ENCODE measurements around the gene PRKAR1B.

Gene PRKAR1B

DNA sequence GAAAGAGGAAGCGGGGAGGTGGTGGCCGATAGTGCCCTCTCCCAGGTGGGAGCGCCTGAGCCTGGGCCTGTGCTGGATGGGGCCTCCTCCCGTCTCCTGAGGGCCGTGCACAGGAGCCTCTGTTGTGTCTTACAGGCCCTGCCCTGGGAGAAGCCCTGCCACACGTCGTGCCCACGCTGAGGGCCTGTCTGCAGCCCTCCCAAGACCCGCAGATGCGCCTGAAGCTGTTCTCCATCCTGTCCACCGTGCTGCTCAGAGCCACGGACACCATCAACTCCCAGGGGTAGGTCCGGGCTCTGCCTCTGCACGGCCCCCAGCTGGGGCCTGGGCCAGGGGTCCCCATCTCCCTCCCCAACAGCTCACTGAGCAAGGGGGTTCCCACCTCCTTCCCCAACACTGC is 43.3 kb upstream of the PRKAR1B start:
- DNase-seq (ENCODE audit: low spot score) (no peak), ATAC-seq (ENCODE audit: low read depth) (no peak)
- Histone ChIP-seq H3K9me3 (ENCODE audit: severe bottlenecking) (no peaks in the 10 kb centered on the region), H3K4me1 (ENCODE audit: insufficient read depth, poor library complexity, severe bottlenecking) (no peaks in the 10 kb centered on the region), H3K36me3 (ENCODE audit: low read depth) (peaks cover 26% of the 10 kb centered on the region), H3K27me3 (ENCODE audit: insufficient read depth, poor library complexity, severe bottlenecking) (no peaks in the 10 kb centered on the region), H3K27ac (ENCODE audit: poor library complexity, severe bottlenecking) (no peak overlapping the region), H3K4me3 (ENCODE audit: severe bottlenecking) (no peak overlapping the region)
- TF ChIP-seq CTCF (IDR thresholded peaks at IDR 0.05; ENCODE audit: poor library complexity, severe bottlenecking) = no peak

- Histone ChIP-seq H3K36me3 (ENCODE audit: low read depth) (peaks cover 32% of the 10 kb centered on the region), H3K27ac (ENCODE audit: poor library complexity, severe bottlenecking) (no peak overlapping the region), H3K4me3 (ENCODE audit: severe bottlenecking) (no peak overlapping the region), H3K9me3 (ENCODE audit: severe bottlenecking) (no peaks in the 10 kb centered on the region), H3K4me1 (ENCODE audit: insufficient read depth, poor library complexity, severe bottlenecking) (no peaks in the 10 kb centered on the region), H3K27me3 (ENCODE audit: insufficient read depth, poor library complexity, severe bottlenecking) (no peaks in the 10 kb centered on the region)
- DNase-seq (ENCODE audit: low spot score) = no peak
- no peak for ATAC-seq (ENCODE audit: low read depth)
- TF ChIP-seq CTCF (IDR thresholded peaks at IDR 0.05; ENCODE audit: poor library complexity, severe bottlenecking) = no peak
These were observed 41.9 kb upstream of the PRKAR1B start for GRCh38 chr7:768881-769504.

GRCh38 chr7:767941-768731 is 41.1 kb upstream of the PRKAR1B start:
- Histone ChIP-seq H3K27ac (ENCODE audit: poor library complexity, severe bottlenecking) (peak overlapping the region; percentile 40), H3K9me3 (ENCODE audit: severe bottlenecking) (no peaks in the 10 kb centered on the region), H3K4me3 (ENCODE audit: severe bottlenecking) (peak overlapping the region; percentile 4), H3K4me1 (ENCODE audit: insufficient read depth, poor library complexity, severe bottlenecking) (no peaks in the 10 kb centered on the region), H3K27me3 (ENCODE audit: insufficient read depth, poor library complexity, severe bottlenecking) (no peaks in the 10 kb centered on the region), H3K36me3 (ENCODE audit: low read depth) (peaks cover 38% of the 10 kb centered on the region)
- TF ChIP-seq CTCF (IDR thresholded peaks at IDR 0.05; ENCODE audit: poor library complexity, severe bottlenecking) = no peak
- DNase-seq (ENCODE audit: low spot score) = peak; percentile 86
- peak; percentile 75 for ATAC-seq (ENCODE audit: low read depth)

DNA sequence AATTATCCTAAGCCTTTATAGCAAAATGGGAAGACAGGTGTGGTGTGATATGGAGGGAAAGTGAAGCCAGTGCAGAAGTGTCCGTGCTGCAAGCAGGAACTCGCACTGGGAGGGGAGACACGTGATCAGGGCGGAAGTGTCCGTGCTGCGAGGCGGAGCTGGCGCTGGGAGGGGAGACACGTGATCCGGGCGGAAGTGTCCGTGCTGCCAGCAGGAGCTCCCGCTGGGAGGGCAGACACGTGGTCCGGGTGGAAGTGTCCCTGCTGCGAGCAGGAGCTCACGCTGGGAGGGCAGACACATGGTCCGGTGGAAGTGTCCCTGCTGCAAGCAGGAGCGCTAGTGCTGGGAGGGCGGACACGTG is 40.5 kb upstream of the PRKAR1B start:
- Histone ChIP-seq H3K4me1 (ENCODE audit: insufficient read depth, poor library complexity, severe bottlenecking) (no peaks in the 10 kb centered on the region), H3K27me3 (ENCODE audit: insufficient read depth, poor library complexity, severe bottlenecking) (no peaks in the 10 kb centered on the region), H3K27ac (ENCODE audit: poor library complexity, severe bottlenecking) (peak overlapping the region; percentile 40), H3K9me3 (ENCODE audit: severe bottlenecking) (no peaks in the 10 kb centered on the region), H3K4me3 (ENCODE audit: severe bottlenecking) (peak overlapping the region; percentile 4), H3K36me3 (ENCODE audit: low read depth) (peaks cover 39% of the 10 kb centered on the region)
- no peak for TF ChIP-seq CTCF (IDR thresholded peaks at IDR 0.05; ENCODE audit: poor library complexity, severe bottlenecking)
- ATAC-seq (ENCODE audit: low read depth) (peak; percentile 70), DNase-seq (ENCODE audit: low spot score) (no peak)

- ATAC-seq (ENCODE audit: low read depth) (no peak), DNase-seq (ENCODE audit: low spot score) (no peak)
- Histone ChIP-seq H3K36me3 (ENCODE audit: low read depth) (peaks cover 48% of the 10 kb centered on the region), H3K27ac (ENCODE audit: poor library complexity, severe bottlenecking) (no peak overlapping the region), H3K4me1 (ENCODE audit: insufficient read depth, poor library complexity, severe bottlenecking) (no peaks in the 10 kb centered on the region), H3K27me3 (ENCODE audit: insufficient read depth, poor library complexity, severe bottlenecking) (no peaks in the 10 kb centered on the region), H3K4me3 (ENCODE audit: severe bottlenecking) (no peak overlapping the region), H3K9me3 (ENCODE audit: severe bottlenecking) (no peaks in the 10 kb centered on the region)
- TF ChIP-seq CTCF (IDR thresholded peaks at IDR 0.05; ENCODE audit: poor library complexity, severe bottlenecking) = no peak
These were observed 38.3 kb upstream of the PRKAR1B start for GRCh38 chr7:765383-765782.

Data from RWPE2 (cell line).